Left lobe of liver (tissue), 2 donors: ENCODE results near the gene TASP1. TPM values are rescaled to one million over a fixed set of nuclear protein-coding genes. Genes with fewer than 3 reads are reported as not detected.
A peak's percentile ranks its signal among the peaks of the same experiment; 100 is the strongest.

ENCODE experiments used
- ATAC-seq: fragments of 200-7000 bp; cut with Tn5 transposase; one replicate; pipeline ENCODE4 v1.9.1; 2020; ENCODE audit warnings: mild to moderate bottlenecking, moderate library complexity
- DNase-seq: peaks from one replicate; pipeline ENCODE4 v3.0.0-alpha.2; 2020; ENCODE audit warnings: low spot score
- total RNA-seq: library from RNA; stranded (reverse); gene quantifications from one replicate; pipeline ENCODE4 v1.2.1, GENCODE V29; 2021
- donor health status: DM: no; HTN: no; CAD: no; lungs with moderate emphysema.
- donor health status: DM: no; HTN: yes; CAD: no.

Gene TASP1
- total RNA-seq, 1 donor from 2014 or later: 5.1 TPM

DNA sequence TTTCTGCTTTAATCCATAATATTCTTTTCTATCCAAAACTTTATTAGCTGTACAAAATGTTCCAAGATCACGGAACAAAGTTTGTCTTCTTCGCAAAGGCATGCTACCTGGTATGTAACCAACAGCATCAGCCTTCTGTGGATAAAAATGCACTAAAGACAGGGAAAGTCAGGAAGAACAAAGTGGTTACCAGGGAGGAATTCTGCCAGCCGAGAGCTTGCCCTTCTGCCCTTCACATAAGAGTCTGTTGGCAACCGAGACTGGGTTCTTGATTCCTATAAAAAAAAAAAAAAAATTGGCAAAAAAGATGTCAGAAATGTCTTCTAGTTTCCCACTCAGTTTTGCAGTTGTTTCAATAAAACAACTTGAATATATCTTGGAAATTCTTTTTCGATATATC, 58.0 kb downstream of the TASP1 start:
- no peak for DNase-seq
- peak; percentile 45 for ATAC-seq

DNA sequence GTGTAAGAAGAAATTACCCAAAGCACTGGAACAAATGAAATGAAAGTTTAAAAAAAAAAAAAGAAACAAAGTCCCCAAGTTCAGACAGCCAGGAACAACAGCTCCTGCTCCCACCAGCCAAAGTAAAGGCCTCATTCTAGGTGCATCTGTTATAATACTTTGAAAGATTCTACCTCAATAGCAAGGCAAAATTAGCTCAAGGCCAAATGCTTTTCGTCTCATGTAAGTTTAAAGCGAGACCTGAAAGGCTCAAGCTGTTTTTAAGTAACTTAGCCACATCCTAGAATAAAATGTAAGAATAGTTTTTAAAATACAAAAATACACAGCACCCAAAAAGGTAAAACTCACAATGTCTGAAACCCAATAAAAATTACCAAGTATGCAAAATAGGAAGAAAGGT, 64.7 kb downstream of the TASP1 start:
- ATAC-seq (no peak), DNase-seq (no peak)

DNA sequence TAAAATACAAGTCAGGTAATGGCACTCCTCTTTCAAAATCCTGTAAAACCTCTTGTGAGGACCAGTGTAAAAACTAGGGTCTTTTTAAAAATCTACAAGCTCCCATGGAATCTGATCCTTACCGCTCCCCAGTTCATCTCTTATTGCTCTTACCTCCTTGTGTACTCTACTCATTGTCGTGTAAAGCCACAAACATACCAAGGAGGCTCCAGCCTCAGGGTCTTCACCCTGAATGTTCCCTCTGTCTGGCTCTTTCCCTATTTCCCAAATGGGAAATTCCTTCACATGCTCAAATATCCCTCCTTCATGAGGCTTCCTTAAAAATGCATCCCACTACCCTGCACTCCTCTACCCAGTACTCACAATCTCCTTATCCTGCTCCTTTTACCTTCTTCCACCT, 67.1 kb downstream of the TASP1 start:
- ATAC-seq: no peak

DNA sequence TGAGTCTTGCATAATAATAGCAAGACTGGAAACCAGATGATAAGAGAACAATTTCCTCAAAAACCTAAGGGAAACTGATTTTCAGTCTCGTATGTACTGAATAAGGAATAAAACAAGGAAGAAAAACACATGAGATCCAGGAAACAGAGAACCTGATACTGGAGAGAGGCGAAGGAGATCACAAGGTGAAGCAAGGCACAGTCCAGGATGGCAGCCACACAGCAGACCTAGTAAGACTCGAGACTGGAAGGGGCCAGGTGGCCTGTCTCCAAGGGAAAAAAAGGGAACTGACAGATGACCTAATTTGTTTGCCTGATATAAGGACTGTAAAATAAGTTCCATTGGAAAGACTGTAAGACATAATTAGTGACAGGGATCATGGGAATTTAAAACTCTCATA, 71.1 kb downstream of the TASP1 start:
- DNase-seq (no peak), ATAC-seq (no peak)

More for the DNA sequence above, 67.1 kb downstream of the TASP1 start:
- no peak for DNase-seq

DNA sequence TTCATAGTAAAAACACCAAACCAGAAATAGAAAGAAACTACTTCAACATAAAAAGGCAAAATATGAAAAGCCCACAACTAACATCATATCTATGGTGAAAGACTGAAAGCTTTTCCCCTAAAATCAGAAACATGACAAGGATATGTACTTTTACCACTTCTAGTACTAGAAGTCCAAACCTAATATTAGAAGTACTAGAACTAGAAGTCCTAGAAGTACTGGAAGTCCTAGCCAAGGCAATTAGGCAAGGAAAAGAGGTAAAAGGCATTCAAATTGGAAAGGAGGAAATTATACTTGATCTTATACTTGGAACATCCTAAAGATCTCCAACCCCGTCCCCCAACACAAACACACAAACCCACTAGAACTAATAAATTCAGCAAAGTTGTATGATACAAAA, 74.9 kb downstream of the TASP1 start:
- DNase-seq (no peak), ATAC-seq (no peak)

DNA sequence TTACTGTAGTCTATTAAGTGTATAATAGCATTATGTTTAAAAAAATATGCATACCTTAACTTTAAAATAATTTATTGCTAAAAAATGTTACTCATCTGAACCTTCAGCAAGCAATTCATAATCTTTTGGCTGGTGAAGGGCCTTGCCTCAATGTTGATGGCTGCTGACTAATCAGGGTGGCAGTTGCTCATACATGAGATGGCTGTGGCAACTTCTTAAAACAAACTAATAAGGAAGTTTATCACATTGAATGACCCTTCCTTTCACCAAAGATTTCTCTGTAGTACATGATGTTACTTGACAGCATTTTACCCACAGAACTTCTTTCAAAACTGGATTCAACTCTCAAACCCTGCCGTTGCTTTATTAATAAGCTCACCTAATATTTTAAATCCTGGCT, 84.0 kb downstream of the TASP1 start:
- ATAC-seq: no peak
- no peak for DNase-seq

DNA sequence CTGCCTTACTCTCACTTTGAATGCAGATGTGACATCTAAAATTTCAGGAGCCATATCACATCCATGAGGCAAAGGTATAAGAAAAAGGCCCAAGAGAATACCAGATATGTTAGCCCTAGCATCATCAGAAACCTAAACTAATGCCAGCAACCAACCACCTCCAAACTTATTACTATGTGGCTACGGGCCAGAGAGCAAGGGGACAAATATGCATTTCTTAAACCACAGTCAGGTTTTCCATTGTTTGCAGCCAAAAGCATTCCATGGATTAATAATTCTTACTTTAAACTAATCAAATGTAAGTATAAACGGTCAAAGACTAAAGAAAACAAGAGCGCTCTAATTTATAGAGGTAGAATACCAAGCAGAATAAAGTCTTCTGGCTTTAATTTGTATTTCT, 84.7 kb downstream of the TASP1 start:
- ATAC-seq (no peak), DNase-seq (no peak)

DNA sequence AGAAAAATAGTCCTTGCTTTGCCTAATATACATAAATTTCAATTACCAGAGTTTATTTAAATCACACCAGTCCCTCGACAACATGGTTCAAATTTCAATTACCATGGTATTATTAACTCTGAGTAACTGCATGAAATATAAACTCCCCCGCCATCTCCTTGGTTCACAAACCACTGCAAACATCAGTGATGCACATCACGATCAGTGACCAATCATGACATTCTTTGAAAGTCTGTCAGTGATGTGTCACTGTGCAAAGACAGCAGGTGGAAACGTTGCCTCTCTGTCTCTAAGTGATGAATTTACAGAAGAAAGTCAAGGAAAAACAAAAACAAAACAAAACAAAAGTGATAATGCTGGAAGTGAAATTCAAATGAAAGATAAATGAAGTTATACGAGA, 86.7 kb downstream of the TASP1 start:
- ATAC-seq: no peak
- DNase-seq: no peak

DNA sequence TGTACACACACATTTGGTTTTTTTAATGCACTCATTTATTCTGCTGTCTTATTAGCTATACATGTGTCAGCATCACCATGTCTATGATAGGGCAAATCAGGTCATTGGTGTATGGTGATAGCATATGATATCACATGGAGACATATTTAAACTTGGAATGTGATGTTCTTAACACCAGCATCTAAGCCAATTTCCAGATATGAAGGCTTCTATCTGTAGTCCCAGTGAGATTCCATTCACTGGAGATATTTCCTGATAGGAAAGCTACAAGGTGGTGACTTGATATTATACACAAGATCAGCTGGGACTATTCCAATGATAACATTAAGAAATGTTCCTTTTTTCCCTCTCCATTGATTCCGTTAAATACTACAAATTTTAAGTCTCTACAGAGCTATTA, 89.3 kb downstream of the TASP1 start:
- ATAC-seq (no peak), DNase-seq (no peak)

DNA sequence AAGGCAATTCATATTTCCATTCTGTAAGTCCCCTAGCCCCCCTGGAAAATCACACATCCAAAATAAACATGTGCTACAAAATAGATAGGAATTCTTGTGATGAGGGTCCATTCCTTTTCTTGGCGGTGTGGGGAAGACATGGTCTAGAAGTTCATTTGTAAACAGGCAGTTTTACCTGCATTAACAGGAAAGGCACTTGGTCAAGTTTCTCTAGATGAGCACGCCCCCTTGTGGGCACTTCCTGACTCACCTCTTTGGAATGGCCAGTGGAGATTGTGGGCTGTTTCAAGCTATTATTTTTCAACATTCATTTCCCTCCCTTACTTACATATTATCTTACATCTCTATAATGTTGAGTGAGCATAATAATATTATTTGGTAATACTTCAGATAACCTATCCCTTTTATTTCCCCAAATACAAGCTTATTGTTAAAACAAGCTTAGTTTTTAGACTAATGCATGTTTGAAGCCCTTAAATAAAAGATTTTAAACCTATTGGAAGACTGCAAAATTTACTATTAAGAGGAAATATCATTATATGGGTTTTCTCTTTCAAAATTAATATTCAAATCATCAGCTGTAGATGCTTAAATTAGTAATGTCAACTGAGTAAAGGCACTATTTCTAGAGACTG, 92.1 kb downstream of the TASP1 start:
- ATAC-seq: peak; percentile 99
- DNase-seq: peak; percentile 80

DNA sequence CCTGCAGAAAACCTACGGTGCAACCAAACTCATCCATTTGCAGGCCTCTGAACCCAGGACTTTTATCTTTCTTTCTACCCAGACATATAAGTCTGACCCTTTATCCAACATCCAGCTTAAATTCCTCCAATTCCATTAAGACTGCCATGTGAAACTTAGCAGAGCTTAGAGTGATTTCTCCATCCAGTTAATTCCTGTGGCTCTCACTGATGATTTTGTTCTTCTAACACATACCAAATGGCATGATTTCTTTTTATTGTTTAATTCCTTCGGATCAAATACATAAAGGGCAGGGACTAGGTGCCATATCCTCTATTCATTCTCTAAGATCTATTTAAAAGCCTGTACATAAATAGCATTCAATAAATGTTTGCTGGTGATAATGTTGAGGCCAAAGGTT, 92.9 kb downstream of the TASP1 start:
- DNase-seq: no peak
- no peak for ATAC-seq

DNA sequence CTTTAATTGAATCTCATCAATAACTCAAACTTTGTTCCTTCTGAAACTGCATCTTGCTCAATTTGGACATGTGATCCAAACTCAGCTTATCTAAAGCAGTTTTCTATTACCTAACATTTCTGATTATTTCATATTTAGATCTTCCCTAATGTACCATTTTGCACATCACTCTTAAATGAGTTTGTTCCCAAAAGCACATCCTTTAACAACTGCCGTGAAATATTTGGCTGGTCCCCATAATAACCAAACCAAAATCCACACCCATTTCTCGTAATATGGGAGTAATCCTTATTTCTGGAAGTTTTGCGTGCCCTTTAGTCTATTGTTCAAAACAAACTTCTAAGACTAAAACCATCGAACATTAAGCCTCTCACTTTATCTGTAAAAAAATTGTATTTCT, 94.9 kb downstream of the TASP1 start:
- ATAC-seq (no peak), DNase-seq (no peak)

DNA sequence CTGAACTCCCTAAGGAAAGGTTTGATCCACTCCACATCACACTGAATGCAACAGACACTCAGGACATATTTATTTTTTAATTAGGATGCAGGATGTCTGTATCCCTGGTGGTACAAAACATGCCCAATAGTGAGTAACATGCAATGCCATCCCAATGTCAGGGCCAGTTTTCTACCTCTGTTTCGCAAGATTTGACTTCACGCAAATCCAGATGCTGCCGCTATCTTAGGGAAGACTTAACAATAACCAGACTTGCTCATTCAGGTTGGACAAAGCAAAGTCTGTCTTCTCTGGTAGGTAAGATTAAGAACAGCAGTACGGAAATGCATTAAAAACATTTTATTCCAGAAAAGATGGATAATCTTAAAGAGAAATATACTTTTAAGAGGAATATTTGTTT, 103.1 kb downstream of the TASP1 start:
- DNase-seq (no peak), ATAC-seq (no peak)

DNA sequence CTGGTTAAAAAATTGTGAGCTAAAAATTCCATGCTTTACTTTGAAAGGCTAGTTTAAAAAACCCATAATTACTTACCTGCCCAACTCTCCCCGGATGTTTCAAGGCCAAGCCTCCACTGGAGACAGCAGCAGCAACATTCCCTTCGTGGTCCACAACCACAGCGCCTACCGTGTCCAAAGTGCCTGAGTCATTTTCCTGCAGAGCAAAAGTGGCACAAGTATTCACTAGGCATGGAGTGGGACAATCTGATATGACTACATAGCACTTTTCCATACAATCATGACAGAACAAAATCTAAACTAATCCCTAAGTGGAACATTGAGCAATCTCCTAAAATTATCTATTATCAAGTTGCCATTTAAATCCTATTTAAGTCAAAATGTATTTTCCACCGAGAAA, 104.8 kb downstream of the TASP1 start:
- ATAC-seq (no peak), DNase-seq (no peak)

DNA sequence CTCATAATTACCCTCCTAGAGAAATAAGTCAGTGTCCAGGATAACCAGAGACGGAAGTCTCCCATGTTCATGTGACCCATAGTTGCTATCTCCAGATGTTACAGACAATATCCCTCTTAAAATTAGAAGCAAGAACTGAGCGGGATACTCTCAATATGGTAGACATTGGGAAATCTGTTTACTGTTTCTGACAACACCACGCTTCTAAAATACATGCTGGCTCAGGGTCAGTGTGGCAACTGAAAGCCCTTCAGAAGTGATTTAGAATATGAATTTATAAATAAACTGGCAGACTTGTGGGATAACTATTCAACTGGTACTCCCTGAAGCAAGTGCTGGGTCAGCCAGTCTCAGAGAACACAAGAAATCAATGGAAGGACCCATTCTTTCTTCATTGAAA, 108.6 kb downstream of the TASP1 start:
- no peak for ATAC-seq
- DNase-seq: no peak

DNA sequence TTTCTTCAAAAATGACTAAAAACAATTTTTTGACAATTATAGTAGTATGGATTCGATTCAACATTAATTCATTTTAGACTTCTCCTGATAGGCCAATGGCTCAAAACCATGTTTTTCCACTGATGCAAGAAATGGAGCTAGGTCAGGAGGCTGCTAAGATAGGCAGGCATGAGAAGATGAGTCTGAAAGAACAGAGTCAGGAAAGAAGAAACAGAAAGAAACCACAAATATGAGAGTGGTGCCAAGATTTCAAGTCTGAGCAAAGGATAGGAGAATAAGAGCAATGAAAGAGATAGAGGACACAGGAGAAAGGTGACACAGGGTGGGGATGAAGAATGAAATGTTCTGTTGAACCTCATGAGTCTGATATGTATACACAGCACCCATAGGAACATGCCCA, 112.2 kb downstream of the TASP1 start:
- ATAC-seq (no peak), DNase-seq (no peak)

DNA sequence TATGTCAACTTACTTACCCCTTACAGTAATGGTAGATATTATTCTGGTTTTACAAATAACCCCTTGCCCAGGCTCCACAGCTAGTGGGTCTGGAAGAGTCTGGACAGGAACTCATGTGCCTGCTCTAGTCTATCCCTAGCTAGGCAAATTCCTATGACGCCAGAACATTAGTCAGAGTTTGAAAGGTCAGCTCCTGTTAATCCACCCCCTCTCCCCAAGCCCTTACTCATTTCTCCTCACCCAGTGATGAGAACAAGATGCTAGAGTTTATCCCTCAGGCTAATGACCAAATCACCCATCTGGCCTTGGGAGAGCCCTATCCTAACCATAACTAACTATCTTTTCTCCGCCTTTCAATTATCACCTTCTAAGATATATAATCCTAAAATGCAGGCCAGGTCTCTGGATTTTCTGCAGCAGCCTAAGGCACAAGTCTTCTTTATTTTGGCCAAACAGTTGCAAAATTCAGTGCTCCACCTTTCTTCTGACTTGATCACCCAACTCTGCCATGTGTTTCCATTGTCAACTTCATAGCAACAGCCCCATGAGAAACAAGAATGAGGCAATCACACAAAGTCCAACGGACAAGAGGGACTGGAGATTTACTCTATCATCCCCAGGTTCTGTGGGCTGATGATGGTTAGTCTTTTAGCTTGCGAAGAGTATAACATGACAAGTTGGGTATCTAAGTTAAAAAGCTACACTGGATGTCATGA, 113.3 kb downstream of the TASP1 start:
- no peak for DNase-seq
- ATAC-seq: no peak

DNA sequence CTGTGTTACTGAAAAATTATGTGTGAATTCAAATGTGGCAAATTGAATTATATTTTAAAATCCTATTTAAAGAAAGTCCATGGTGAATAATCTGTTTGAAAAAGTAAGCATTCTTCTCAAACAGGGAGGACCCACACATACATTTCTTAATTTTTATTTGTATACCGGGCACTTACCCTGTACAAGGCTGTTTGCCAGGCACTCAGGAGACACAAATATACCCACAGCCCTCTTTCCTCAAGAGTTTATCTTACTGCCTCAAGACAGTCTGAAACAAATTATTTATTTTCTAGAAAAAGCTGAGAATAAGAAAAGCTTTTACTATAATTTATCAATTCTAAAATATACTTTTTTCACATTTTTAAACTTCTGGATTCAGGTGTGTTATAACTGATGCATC, 114.4 kb downstream of the TASP1 start:
- no peak for ATAC-seq
- DNase-seq: no peak

DNA sequence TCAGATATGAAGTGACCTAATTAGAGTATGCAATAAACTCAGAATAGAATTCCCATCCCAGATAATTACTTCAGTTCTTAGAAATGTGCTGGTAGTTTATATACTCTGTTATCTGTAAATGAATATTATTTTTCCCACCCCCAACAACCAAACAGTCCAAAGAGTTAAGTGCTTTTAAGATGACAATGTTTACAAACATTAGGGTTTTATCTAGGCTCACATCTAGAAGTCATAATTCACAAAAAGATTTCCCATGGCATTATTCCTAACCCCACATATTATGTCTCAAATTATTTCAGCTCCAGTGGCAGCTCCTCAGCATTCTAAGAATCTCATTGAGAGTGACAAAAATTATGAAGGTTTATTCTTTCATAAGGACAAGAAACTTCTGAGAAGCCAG, 120.9 kb downstream of the TASP1 start:
- no peak for ATAC-seq
- DNase-seq: no peak

DNA sequence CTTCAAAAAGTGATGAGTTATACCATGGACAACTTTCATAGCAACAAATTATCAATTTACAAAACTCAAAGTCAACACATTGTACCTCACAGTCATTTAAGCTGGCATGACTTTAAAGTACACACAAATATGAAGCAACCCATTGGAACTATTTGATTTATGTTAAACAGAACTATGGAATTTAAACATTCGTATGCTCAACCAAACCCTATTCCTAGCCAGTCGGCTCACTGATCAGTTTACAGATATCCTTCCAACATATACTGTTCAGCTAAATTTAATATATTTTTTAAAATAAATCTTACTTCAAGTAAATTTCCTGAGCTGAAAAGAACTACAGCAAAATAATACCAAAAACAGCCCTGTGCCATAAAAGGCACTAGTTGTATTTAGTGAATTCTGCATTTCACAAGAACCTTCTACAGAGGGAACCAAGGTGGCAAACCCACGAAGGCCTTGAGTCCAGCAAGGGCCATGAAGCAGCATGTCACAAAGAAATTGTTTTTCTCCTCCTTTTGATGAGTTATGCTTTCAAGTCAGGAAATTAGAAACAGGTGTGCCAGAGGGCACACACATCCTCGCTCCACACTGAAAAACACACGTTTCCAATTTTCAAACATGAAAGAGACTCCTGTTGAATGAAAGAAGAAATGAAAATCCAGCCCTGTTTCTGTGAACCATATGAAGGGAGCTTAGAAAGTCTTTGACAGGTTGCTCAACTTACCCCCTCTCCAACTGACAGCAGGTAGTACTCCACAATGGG, 122.8 kb downstream of the TASP1 start:
- no peak for DNase-seq
- no peak for ATAC-seq

DNA sequence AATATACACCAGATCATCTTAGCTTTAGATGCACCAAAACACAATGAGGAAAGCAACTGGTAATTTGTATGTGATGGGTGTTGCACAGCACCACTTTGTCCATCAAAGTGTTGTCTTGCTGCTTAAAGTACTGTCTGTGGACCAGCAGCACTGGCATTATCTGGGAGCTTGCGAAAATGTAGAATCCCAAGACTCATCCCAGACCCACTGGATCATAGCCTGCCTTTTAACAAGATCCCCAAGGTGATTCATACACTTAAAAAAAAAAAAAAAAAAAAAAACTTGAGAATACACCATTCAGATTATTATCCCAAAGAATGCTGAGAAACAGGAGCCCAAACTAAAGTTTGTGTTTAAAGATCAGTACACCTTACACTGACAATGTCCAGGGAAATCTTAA, 123.4 kb downstream of the TASP1 start:
- ATAC-seq: no peak
- DNase-seq: no peak

DNA sequence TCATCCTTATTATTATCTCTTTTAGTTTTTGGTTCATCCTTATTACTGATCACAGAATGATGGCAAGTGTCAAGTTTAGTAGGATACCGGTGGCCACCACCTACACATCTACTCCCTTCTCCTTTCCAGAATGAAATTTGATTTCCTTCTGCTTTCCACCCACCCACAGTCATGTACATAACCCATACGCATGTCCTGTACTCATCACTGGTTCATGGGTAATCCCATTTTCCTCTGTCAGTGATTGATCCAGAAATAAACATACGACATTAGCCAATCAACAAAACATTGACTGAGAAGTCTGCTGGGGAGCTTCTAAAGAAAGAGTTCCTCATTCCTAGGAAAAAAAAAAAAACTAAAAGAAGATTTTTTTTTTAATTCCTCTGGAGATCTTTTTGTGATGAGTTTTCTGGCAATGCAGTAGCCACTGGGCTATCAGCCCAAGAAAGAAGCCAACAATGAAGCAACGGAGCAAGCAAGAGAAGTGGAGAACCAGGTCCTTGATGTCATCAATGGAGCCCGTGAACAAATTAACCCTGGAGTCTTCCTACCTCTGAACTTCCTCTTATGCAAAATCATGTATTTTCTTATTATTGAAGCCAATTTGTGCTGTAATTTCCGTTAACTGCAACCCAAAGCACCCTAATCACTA, 127.8 kb downstream of the TASP1 start:
- no peak for DNase-seq
- ATAC-seq: no peak
